Measurements from ENCODE around the gene CCDC57. TPM values are rescaled to one million over a fixed set of nuclear protein-coding genes. Genes with fewer than 3 reads are reported as not detected.

Gene CCDC57
- total and polyA plus RNA-seq, 2 experiments from 2014 or later: 10.6 to 15.3 TPM

DNA sequence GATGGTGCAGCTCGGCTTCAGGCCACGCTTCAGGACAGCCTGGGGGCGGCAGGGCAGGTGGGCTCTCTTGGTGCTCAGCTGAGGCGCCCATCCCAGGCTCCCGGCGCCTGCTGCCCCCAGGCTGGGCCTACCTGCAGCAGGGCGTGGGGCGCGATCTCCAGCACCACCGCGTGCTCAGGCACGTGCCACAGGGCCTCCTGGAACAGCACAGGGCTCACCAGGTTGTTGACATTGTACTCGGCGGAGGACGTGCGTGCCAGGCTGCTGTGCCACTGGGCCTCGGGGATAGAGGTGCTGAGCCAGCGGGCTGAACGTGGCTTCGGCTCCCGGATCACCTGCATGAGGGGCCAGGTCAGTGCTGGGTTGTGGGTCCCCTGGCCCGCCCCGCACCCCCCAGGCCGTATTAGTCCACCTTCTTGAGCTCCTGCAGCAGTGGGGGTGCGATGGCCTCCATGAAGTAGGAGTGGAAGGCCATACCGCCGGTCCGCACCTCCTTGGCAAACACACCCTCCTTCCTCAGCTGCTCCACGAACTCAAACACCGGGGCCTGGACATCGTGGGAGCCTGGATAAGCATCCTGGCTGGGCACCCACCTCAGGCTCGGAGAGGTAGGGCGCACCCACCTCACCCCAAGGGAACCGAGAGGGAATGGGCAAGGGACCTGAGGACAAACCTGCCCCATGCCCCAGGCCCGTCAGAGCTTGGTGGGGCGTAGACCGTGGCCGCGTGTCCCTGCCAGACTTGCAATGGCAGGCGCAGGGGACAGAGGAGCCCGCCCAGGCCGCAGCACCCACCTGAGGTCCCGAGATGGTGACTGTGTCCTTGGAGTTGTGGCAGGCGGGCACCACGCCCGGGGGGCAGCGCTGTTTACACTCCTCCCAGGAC is 123.6 kb downstream of the CCDC57 start:
- Histone ChIP-seq H3K9me2 (ENCODE audit: insufficient read depth) (no peaks in the 10 kb centered on the region), H3F3A (ENCODE audit: insufficient read depth) (no peaks in the 10 kb centered on the region), H3K36me3 (ENCODE audit: low read depth) (peaks cover 10% of the 10 kb centered on the region; the same call in 1 of the 2 replicates), H4K20me1 (ENCODE audit: insufficient read depth) (no peaks in the 10 kb centered on the region), H3K4me1 (ENCODE audit: insufficient read depth) (no peaks in the 10 kb centered on the region), H3K27ac (no peak overlapping the region), H3K27me3 (replicated peaks; ENCODE audit: insufficient read depth) (no peaks in the 10 kb centered on the region), H3K9me3 (ENCODE audit: low read depth) (no peaks in the 10 kb centered on the region), H2AFZ (no peak overlapping the region), H3K4me3 (no peak overlapping the region), H3K9ac (no peak overlapping the region), H3K4me2 (ENCODE audit: unreplicated experiment) (no peak overlapping the region), H3K79me2 (ENCODE audit: insufficient read depth) (no peaks in the 10 kb centered on the region)
- in situ Hi-C loops (cut with MboI): no loop called here
- DNase-seq: no peak
- no peak for TF ChIP-seq EZH2phosphoT487 (IDR thresholded peaks at IDR 0.05; ENCODE audit: insufficient read depth, low read depth)
- TF ChIP-seq EZH2 (IDR thresholded peaks at IDR 0.05; ENCODE audit: insufficient read depth, poor library complexity, severe bottlenecking): no peak
- 89 to 93% methylated on average over 38 to 44 of the region's 47 CpGs for WGBS, 2 experiments (ENCODE audit: low coverage in 1 of 2, low lambda C conversion rate in 2 of 2, missing lambda C conversion rate in 2 of 2)

DNA sequence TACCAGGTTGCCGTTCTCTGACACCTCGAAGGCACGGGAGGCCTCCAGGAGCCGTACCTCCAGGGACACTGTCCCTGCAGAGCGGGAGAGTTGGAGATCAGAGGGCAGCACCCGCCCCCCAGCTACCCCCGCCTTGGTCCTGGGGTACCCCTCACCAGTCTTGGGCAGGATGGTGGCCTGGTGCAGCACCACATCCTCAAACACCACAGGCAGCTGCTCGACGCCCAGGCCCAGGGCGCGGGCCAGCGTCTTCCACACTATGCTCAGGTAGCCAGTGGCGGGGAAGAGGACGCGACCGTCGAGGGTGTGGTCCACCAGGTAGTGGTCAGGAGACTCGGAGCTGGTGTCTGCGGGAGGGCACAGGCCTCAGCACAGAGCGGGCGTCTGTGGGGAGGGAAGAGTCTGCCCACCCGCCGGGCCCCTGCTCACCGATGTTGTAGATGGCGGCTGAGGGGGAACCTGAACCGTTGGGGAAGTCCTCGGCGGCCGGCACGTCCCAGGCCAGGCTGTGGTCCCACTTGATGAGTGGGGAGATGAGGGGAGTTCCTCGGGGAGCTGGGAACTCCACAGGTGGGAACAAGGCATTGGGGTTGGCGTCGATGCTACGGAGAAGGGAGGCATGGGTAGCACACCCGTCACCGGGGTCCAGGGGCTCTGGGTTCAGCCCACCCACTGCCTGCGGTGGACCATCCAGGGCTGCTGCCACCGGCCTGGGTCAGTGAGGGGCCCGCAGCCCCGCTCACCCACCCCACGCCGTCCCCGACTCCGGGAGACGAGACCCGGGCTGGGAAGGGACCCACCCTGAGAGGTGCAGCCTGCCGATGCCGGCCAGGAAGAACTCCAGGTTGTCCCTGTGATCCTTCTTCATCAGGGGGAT is 124.4 kb downstream of the CCDC57 start:
- no peak overlapping the region for H3K27ac ChIP-seq
- no peaks in the 10 kb centered on the region for H3K4me1 ChIP-seq (ENCODE audit: insufficient read depth)
- H3K36me3 ChIP-seq (ENCODE audit: low read depth): peaks cover 8% of the 10 kb centered on the region; the same call in 1 of the 2 replicates
- no peaks in the 10 kb centered on the region for H3K27me3 ChIP-seq (replicated peaks; ENCODE audit: insufficient read depth)
- no peaks in the 10 kb centered on the region for H4K20me1 ChIP-seq (ENCODE audit: insufficient read depth)
- no peak overlapping the region for H2AFZ ChIP-seq
- H3F3A ChIP-seq (ENCODE audit: insufficient read depth): no peaks in the 10 kb centered on the region
- no peak overlapping the region for H3K4me2 ChIP-seq (ENCODE audit: unreplicated experiment)
- TF ChIP-seq EZH2 (IDR thresholded peaks at IDR 0.05; ENCODE audit: insufficient read depth, poor library complexity, severe bottlenecking): no peak
- TF ChIP-seq EZH2phosphoT487 (IDR thresholded peaks at IDR 0.05; ENCODE audit: insufficient read depth, low read depth): no peak
- H3K9me3 ChIP-seq (ENCODE audit: low read depth): no peaks in the 10 kb centered on the region
- no peaks in the 10 kb centered on the region for H3K9me2 ChIP-seq (ENCODE audit: insufficient read depth)
- in situ Hi-C loops (cut with MboI): no loop called here
- H3K4me3 ChIP-seq: no peak overlapping the region
- no peak overlapping the region for H3K9ac ChIP-seq
- 94 to 96% methylated on average over 41 to 48 of the region's 48 CpGs for WGBS, 2 experiments (ENCODE audit: low coverage in 1 of 2, low lambda C conversion rate in 2 of 2, missing lambda C conversion rate in 2 of 2)
- no peak for DNase-seq
- H3K79me2 ChIP-seq (ENCODE audit: insufficient read depth): no peaks in the 10 kb centered on the region

DNA sequence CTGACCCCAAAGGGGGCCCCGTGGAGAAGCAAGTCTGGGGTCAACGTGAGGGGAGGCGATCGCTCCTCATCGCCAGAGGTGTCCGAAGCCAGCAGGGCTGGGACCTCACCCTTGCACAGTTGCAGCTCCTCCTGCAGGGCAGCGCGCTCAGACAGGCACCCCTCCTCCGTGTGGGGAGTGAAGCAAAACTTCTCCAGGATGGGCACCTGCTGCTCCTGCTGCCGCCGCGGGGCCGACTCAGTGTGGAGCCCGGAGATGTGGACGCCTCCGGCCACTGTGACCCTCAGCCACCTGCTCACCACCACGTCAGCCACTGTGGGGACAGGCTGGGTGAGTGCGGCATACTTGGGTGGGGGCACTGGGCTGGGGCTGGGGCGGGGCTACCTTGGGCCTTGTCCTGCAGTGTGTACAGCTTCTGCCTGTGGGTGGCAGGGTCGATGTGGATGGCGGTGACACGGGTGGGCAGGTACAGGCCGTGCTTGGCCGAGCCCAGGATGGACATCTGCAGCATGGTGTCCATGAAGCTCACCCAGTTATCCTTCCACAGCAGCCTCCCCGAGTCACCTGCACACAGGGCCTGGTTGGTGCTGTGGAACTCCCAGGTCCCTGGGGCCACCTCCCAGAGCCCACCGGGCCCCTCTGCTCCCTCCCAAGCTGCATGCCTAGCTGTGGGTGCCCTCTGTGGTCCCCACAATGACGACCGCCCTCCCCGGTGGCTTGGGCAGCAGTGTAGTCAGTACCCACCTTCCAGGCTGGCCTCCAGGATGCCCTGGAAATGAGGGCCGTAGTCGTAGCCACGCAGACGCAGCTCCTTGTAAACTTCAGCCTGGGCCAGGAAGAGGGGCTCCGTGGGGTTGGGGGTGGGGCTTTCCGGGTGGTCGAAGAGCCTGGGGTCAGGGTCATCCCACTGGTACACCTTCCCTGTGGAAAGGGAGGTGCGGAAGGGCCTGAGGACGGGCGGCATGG is 125.4 kb downstream of the CCDC57 start:
- Histone ChIP-seq H3K27ac (no peak overlapping the region), H3K36me3 (ENCODE audit: low read depth) (peaks cover 7% of the 10 kb centered on the region; the same call in 1 of the 2 replicates), H2AFZ (no peak overlapping the region), H3K27me3 (replicated peaks; ENCODE audit: insufficient read depth) (no peaks in the 10 kb centered on the region), H3K9me2 (ENCODE audit: insufficient read depth) (no peaks in the 10 kb centered on the region), H3K9me3 (ENCODE audit: low read depth) (no peaks in the 10 kb centered on the region), H3K9ac (no peak overlapping the region), H3K4me2 (ENCODE audit: unreplicated experiment) (no peak overlapping the region), H3K79me2 (ENCODE audit: insufficient read depth) (no peaks in the 10 kb centered on the region), H3K4me1 (ENCODE audit: insufficient read depth) (no peaks in the 10 kb centered on the region), H3F3A (ENCODE audit: insufficient read depth) (no peaks in the 10 kb centered on the region), H4K20me1 (ENCODE audit: insufficient read depth) (no peaks in the 10 kb centered on the region), H3K4me3 (no peak overlapping the region)
- DNase-seq: no peak
- WGBS, 2 experiments (ENCODE audit: low coverage in 1 of 2, low lambda C conversion rate in 2 of 2, missing lambda C conversion rate in 2 of 2): 88 to 94% methylated on average over 29 to 39 of the region's 39 CpGs
- in situ Hi-C loops (cut with MboI): no loop called here
- TF ChIP-seq EZH2phosphoT487 (IDR thresholded peaks at IDR 0.05; ENCODE audit: insufficient read depth, low read depth): no peak
- no peak for TF ChIP-seq EZH2 (IDR thresholded peaks at IDR 0.05; ENCODE audit: insufficient read depth, poor library complexity, severe bottlenecking)
